Limb (tissue), 2 donors: ENCODE measurements around the gene RASA2.
"Not testable (repeated sequence)": the region's sequence is repeated elsewhere in the genome, so short reads cannot be mapped to it uniquely, and the experiment has no call there.

Experiments used
- DNase-seq, 2 donors: peaks; one replicate each; pipeline ENCODE4 v3.0.0-alpha.2; 2016; ENCODE audit errors: extremely low spot score in 2 of 2

RASA2 gene

DNA sequence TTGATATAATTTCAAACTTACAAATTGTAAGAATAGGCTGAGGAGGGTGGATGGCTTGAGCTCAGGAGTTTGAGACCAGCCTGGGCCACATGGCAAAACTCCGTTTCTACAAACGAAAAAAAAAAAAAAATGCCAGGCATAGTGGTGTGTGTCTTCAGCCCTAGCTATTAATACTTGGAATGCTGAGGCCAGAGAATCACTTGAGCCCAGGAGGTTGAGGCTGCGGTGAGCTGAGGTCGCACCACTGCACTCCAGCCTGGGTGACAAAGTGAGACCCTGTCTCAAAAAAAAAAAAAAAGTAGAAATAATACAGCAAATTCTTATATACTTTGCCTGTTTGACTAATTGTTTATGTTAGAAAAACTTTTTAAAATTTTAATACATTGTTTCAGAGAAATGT lies 10.8 kb downstream of the RASA2 start:
- not testable (repeated sequence) for DNase-seq

DNA sequence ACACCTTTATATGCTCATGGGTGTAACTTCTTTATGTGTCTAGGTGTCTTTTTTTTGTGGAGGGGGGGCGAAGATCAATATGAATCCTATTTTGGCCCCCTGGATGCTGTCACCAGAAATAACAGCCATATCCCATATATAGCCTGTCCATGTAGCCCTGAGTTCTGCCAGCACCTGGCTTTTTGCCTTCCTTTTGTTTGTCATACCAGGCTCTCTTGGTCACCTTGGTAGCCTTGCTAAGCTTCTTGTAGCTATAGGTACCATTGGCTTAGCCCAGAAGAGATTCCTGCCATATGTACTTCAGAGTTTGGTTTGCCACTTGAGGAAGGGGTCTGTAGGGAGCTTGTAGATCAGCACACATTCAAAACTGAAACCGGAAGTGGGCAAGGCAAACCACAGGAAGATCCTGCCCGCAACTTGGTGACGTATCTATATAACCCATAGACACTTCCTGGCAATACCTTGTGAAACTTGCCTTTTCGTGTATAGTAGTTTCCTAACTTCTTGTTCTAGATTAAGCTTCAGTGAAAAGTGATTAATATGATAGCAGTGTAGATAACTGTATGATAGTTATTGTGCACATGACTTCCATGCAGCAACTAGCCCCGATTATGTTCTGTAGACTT lies 11.9 kb downstream of the RASA2 start:
- no peak for DNase-seq

DNA sequence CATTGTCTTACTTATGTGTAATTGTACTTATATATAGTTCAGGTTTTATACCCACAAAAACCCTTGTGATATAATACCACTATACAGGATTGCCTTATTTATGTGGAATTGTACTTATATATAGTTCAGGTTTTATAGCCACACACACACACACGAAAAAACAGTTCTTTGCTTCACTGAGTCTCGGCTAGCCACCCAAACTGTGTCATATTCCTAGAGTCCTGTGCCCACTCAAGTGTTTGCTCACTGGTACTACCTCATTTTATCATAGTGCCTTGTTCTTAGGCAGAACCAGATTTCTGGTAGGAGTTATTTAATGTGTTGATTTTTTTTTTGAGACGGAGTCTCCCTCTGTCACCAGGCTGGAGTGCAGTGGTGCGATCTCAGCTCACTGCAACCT lies 12.5 kb downstream of the RASA2 start:
- no peak for DNase-seq

DNA sequence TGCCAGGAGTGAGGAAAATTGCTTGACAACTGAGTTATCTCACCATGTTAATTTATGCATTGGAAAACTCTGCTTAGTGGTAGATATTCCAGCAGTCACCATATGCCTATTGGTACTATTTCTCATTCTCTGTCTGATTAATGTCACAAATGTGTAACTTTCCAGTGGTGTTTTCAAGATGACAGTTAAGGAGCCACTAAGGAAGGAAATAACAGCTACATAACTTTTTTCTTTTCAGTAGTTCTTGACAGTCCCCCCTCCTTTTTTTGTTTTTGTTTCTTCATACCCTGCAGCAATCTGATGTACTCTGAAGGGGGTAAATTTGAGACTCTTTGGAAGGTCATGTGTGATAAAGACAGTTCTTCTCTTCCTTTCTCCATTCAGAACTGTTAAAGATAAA lies 13.1 kb downstream of the RASA2 start:
- no peak for DNase-seq

DNA sequence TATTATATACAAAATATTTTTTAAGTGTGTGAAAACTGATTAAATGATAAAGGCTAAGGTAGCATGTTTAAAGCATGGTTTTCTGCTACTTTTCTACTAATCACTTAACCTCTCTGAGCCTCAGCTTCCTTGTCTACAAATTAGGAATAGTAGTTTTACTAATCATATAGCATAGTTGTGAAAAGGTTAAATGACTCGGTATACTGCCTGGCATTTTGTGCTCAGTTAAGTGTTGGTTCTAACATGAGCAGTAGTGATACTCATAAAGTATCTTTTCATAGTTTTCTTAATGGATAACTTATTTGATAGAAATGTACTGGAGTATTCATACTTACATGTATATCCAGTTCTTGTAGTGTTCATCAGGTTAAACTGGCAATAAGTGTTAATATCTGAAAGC lies 13.6 kb downstream of the RASA2 start:
- no peak for DNase-seq

DNA sequence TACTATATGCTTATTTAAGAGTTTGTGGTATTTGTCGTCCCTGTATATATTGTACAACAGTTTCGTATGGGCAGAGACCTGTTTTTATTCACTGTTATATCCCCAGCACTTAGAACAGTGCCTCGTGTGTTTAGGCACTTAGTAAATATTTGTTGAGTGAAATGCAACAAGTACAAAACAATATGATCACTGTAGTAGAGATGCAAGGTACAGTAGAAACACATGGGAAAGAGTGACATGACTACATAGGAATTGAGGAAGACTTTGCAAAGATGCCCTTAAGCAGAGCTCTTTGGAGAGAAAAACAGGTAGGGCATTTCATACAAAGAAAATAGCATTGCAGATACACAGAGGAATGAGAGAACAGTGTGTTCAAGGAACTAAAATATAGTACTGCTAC lies 18.3 kb downstream of the RASA2 start:
- no peak for DNase-seq

DNA sequence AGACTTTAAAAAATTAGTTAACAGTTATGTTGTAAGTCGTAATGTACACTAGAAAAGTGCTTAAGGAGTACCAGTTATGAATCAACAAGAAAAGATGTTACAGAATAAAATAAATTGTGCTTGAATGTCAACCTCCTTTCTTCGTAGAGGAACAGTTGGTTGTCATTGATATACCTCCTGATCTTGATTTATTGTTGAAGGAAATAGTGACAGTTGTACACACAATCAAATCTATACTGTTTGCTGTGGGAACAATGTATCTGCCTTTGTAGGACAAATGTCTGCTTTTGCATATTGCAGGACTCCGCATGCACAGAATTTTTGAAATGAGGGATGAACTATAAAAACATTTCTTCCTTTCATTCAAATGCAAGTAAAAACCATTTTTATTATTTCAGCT lies 19.2 kb downstream of the RASA2 start:
- no peak for DNase-seq

DNA sequence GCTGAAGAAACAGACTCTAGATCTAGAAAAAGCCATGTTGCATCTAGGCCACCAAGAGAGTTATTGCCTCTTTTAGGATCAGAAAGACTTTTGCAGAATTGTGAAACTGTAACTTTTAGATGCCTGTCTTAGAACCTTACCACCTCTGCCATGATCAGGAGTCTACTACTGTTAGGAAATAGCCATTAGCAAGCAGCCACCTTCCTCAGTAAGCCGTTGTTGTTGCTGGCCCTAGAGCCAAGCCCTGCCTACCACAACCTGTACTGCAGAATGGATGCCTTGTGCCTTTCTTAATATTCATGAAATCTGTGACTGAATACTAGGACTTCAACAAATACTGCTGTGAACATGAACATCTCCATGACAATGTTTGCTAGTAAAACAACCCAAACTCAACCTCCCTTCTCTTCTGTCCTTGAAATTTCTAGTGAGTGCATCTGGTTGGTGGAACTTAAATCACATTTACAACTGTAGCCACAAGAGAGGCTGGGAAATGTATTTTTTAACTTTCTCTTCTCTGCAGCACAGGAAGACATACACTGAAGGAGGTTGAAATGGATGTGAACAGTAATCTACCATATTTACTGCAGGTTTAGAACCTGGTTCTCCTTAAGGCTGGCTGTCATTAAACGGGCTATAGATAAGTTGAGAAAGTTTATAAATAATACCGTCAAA lies 20.7 kb downstream of the RASA2 start:
- no peak for DNase-seq

DNA sequence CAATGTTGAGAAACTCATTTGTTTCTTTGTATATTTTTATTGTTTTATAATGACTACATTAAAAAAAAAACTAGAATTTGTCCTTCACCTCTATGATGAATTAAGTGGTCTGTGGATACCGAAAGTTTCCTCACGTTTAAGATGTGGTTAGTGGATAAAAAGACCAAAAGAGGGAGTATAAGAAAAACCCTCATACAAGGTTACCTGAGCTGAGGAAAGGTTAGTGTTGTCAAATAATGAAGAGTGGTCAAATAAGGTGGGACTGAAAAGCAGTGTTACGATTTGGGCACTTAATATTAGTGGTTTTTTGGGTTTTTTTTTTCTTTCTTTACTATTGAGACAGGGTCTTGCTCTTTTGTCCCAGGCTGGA lies 21.2 kb downstream of the RASA2 start:
- DNase-seq = no peak

DNA sequence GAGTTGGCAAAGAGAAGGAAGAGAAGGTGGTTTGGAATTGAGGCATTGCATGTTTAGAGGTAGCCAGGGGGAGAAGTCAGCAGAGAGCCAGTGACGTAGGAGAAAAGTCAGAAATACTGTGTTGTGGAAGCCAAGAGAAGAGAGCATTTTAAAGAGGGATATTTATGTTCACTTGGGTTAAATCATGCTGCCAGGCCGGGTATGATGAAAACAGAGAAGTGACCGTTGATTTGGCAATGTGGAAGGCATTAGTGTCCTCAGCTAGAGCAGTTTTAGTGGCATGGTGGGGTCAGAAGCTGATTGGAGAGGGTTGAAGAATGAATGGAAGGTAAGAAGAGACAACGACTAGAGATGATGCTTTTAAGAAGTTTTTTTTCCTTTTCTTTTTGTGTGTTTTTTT lies 24.5 kb downstream of the RASA2 start:
- no peak for DNase-seq

DNA sequence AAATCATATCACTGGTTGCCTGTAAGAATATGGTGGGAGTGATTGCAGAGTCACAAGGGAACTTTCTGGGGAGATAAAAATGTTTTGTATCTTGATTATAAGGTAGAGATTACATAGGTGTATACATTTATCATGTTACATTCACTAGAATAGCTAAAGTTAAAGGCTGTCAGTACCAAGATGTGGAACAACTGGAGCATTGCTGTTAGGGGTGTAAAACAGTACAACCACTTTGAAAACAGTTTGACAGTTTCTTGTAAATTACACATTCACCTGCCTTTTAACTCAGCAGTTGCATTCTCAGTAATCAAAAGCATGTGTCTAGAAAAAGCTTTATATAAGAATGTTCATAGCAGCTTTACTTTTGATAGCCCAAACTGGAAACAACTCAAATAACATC lies 27.6 kb downstream of the RASA2 start:
- no peak for DNase-seq

DNA sequence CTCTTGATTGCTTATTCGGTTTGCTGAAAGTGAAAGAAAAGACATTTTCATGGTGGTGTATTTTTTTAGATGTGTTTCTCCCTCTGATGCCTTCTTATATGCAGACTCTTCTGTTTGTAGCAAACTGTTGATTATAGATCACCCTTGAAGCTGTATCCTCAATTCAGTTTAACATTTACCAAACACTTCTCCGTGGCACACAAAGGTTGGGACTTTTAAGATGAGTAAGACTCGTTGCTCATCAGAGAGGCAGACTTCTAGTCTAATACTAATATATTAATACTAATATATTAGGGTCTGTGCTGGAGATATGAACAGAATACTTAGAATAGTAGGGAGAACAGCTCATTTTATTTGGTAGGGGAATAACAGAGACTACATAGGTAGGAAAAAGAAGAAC lies 32.8 kb downstream of the RASA2 start:
- no peak for DNase-seq

DNA sequence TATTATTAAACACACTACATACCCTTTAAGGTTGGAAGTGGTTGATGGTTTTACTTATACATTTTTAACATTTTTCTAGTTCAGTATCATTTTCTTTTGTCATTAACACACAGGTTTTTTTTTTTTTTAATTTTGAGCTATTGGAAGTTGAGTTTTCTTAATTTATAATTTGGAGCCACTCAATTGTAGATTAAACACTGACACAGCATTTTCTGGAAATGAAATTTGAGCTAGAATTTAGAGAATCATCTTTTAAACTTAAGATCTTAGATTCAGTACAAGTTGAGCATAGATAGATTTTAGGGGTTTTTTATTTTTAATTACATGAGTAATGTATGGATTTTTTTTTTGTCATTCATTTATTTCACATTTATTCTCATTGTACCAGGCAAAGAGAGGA lies 35.0 kb downstream of the RASA2 start:
- no peak for DNase-seq

DNA sequence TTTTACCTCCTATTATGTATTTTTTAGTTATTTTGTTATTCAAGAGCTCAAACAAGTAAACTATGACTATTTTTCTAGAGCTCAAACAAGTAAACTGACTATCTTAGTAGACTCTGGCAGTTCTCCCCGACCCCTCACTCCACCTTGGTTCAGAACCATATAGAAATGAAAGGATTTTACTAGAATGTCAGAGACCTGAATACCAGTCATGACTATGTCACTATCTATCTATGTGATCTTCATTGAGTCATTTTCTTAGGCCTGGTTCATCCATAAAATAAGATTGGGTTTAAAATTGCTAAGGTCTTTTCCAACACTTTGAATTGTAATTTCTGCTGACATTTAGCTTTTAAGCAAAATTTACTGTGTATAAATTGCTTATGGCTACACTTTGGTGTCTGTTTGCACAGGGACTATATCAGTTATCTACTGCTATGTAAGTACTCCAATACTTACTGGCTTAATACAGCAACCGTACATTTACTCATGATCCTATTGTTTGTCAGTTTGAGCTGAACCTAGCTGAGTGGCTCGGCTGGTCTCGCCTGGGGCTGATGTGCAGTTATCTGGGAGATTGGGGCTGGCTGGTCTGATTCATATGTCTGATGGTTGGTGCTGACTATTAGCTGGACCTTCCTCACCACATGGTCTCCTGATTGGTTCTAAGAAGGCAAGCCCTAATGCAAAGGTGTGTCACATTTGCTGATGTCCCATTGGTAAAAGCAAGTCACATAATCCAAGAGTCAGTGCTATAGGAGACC lies 37.0 kb downstream of the RASA2 start:
- DNase-seq = no peak

DNA sequence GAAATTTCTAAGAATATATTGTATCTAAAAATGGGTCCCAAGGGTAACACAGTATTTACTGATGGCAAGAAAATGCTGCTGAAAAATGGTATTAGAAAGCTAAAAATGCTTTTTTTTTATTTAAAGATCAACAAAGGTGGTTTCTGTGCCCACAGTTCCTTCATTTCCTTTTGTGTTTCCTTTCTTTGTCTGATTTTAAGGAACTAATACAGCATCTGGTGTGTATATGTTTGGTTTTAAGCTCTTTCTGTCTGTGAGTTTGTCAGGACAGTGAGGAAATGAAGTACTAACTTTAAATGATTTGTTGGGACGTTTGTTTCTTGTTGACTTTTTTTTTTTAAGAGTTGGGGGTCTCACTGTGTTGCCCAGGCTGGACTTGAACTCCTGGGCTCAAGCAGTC lies 38.2 kb downstream of the RASA2 start:
- no peak for DNase-seq

DNA sequence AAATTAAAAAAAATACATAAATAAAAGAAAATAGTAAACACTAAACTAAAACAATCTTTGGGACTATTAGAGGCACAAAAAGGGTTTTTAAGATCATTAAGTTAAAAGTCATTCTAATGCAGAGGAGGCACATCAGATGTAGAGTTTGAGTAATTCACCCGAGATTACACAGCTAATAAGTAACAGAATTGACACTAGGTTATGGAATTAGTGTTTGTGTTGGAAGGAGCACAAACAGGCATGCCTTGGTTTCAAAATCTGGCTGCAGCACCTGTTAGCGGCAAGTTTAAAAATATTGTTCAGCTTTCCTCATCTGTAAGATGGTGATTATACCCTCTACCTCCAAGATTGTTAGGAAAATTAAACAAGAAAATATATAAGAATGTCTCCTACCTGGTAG lies 39.0 kb downstream of the RASA2 start:
- no peak for DNase-seq

DNA sequence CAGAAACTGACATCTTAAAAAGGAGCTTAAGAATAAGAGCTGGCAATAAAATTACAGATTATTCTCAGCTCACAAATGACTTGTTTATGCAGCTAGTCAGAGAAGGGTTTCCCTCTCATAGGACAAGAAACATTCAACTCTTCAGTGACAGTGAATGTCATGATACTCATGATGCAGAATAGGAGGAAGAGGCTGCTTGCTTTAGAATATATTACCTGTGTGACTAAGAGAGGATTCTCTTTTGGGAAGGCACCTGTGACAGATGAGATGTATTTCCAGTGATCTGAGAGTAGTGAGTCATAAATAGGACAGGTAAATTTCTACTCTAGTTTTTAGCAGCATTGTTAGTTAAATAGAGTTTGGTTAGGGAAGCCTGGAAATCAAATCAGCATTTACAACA lies 39.9 kb downstream of the RASA2 start:
- DNase-seq = no peak

DNA sequence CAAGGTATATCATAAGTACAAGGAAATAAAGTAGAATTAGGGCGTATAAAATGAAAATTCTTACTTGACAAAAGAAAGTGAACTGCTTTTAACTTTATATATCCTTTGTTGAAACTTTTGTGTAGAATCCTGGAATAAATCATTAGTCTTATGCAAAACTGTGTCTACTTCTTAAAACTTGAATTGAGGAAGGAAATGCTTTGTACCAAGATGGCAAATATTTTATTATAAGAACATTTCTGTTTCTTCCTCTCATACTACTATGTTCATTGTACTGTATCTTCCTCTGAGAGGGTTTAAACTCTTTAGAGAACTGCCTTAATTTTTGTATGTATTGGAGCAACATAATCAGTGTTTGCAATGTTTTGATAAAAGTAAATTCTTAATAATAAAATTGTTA lies 42.0 kb downstream of the RASA2 start:
- DNase-seq = no peak

DNA sequence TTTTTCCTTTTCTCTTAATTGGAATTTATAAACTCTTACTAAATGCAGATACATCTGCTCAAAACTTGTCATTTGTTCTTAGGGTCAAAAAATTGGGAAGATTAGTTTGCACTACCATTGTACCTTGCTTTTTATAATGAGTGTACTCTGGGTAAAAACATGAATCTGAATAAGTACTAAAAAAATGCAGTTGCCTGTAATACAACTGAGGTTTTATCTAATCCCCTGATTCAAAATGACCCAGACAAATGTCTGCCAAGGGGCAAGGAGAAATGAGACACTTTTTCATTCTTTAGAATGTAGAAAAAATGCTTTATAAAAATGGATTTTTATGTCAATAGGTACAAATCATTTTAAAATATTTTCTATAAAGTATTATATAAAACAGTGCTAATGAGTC lies 42.4 kb downstream of the RASA2 start:
- DNase-seq = no peak

DNA sequence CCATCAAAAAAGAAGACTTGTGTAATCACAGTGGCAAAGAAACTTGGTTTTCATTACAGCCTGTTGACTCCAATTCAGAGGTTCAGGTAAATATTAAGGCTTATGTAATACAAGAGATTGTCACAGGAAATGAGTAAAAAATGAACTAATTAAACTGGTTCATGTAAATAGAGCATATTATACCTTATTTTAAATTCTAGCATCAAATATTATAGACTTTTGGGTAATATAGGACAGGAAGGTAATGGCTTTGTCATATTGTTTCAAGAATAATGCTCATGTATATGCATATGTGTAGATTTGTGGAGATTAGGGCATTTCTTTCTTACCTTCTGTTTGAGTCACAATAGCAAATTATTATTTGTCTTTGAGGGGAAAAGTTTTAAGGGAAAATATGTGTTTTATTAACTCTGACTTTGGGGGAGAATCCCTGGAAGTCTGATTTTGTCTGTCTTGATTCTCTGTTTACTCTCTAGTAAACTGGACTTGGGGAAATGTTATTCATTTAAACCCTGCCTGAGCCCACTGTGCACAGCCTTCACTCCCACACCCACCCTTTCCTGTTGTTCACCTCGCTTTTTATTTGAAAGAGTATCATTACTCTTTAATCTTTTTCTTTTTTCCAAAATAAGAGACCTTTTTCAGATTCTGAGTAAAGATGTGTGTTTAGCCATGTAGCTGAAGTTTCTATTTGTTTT lies 43.0 kb downstream of the RASA2 start:
- no peak for DNase-seq

DNA sequence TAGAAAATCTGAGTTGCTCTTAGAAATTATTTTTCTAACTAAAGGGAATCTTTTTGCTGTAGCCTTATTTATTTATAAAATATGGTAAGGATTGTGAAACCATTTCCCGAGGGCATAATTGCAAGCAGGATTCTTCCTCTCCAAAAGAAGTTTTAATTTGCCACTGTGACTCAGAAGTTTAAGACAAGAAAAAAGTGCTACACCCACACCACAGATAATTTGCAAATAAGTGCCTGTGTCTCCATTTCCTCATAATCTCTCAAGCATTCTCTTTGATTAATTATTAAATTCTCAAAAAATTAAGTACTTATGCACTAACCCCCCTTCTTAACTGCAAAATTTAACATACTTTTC lies 43.6 kb downstream of the RASA2 start:
- no peak for DNase-seq

DNA sequence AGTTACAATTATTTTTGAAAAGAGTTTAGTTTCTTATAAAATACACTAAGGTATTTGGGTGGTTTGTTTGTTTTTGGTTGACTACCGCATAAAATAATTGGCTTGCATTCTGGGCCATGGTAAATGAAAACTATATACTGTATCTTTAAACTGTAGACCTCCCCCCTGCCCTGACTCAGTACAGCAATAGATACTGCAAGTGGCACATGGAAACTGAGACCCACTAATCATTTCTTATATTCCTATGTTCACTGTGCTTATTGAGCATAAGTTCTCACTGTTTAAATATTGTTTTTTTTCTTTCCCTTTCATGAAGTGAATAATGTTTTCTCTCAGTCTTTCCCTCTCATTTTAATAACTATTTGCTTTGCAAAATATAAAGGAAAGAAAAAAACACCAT lies 45.8 kb downstream of the RASA2 start:
- no peak for DNase-seq

DNA sequence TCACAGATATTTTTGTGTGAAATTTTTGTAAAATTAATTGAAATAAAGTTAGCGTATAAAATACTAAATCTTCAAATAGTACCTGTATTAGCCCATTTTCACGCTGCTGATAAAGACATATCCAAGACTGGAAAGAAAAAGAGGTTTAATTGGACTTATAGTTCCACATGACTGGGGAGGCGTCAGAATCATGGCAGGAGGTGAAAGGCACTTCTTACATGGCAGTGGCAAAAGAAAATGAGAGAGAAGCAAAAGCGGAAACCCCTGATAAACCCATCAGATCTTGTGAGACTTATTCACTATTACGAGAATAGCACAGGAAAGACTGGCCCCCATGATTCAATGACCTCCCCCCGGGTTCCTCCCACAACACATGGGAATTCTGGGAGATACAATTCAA lies 49.2 kb downstream of the RASA2 start:
- DNase-seq = not testable (repeated sequence)
